Measurements from ENCODE around the gene LINC00305. TPM values are rescaled to one million over a fixed set of nuclear protein-coding genes. Genes with fewer than 3 reads are reported as not detected.

Gene LINC00305
- total and polyA plus RNA-seq, 12 donors = not detected

DNA sequence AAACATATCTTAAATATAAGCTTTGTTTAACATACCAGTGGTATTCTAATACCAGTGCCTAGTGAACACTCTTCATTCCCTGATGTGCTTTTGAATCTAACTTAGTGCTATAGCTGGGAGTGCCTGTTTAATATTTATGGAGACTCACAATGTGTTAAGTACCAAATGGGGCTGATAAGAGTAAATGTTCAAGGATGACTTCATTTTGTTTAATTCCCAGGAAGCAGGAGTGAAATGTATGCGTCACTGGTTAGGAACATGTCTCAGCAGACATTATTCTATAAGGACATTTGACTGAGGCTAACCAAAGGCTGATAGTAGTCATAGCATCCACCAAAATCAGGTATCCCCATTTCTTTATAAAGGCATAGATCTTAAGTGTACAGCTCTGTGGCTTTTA, 31.7 kb upstream of the LINC00305 start:
- Histone ChIP-seq H3K27ac (no peak overlapping the region), H3K4me1 (no peaks in the 10 kb centered on the region), H3K36me3 (no peaks in the 10 kb centered on the region), H3K9me3 (no peaks in the 10 kb centered on the region), H3K4me3 (no peak overlapping the region), H3K27me3 (no peaks in the 10 kb centered on the region)
- no peak for DNase-seq
- no peak for TF ChIP-seq CTCF (IDR thresholded peaks at IDR 0.05)
- WGBS, 2 donors = 59 to 76% methylated on average over 1 of the region's 1 CpG
- no peak for ATAC-seq
- intact Hi-C loops (cut with DNase I) = no loop called here

DNA sequence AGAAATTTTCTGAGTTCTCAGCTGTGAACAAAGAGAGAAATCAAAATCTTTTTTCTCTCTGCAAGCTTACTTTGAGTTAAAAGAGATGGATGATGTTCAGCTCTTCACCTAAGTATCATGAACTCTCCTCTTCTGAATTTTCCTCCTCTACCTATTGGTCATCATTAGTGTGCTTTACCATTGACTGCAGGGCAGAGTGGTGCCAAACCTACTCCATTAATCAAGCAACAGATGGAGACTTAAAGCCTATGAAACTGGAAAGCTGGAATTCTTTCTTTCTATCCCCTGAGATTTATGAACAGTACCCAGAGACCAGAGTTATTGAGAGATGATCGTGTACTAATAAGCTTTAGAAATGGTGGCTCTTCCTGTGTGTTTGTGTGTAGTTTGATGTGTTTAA, 31.3 kb upstream of the LINC00305 start:
- intact Hi-C loops (cut with DNase I) = no loop called here
- H3K4me1 ChIP-seq = no peaks in the 10 kb centered on the region
- no peak for DNase-seq
- no peak for ATAC-seq
- 75 to 76% methylated on average over 1 of the region's 1 CpG for WGBS, 2 donors
- no peaks in the 10 kb centered on the region for H3K36me3 ChIP-seq
- no peak for TF ChIP-seq CTCF (IDR thresholded peaks at IDR 0.05)
- no peak overlapping the region for H3K4me3 ChIP-seq
- no peaks in the 10 kb centered on the region for H3K27me3 ChIP-seq
- no peaks in the 10 kb centered on the region for H3K9me3 ChIP-seq
- no peak overlapping the region for H3K27ac ChIP-seq

DNA sequence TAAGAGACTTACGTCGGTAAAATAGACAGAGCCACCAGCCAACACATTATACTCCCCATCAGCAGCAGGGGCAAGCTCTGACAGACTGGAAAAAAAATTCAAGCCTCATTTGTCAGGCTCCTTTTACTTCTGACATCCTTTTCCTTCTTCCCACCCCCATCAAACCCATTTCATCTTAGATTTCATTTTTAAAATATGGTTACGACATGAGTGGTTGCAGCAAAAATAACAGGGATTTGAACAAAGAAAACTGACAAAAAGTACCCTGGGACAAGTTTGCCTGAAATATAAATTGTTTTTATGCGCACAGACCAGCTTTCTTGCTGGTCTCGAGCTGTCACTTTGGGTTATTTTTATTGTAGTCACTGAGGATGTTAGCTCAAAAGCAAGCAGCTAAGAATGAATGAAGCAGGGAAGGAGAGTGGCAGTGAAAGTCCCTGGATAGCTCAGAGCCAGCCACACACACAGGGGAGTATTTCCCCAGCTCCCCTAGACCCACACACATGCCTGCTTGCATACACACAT, 30.7 kb upstream of the LINC00305 start:
- DNase-seq = no peak
- ATAC-seq = no peak
- H3K4me1 ChIP-seq = no peaks in the 10 kb centered on the region
- H3K36me3 ChIP-seq = no peaks in the 10 kb centered on the region
- WGBS, 2 donors = 88 to 93% methylated on average over 5 of the region's 5 CpGs
- no peak overlapping the region for H3K27ac ChIP-seq
- no peak overlapping the region for H3K4me3 ChIP-seq
- TF ChIP-seq CTCF (IDR thresholded peaks at IDR 0.05) = no peak
- intact Hi-C loops (cut with DNase I) = no loop called here
- H3K9me3 ChIP-seq = no peaks in the 10 kb centered on the region
- no peaks in the 10 kb centered on the region for H3K27me3 ChIP-seq

- Histone ChIP-seq H3K9me3 (no peaks in the 10 kb centered on the region), H3K36me3 (no peaks in the 10 kb centered on the region), H3K4me3 (no peak overlapping the region), H3K4me1 (no peaks in the 10 kb centered on the region), H3K27me3 (no peaks in the 10 kb centered on the region), H3K27ac (no peak overlapping the region)
- no peak for ATAC-seq
- intact Hi-C loops (cut with DNase I) = no loop called here
- WGBS, 2 donors = 84 to 87% methylated on average over 5 of the region's 5 CpGs
- no peak for TF ChIP-seq CTCF (IDR thresholded peaks at IDR 0.05)
- DNase-seq = no peak
Measured at GRCh38 chr18:64178860-64179259, 30.0 kb upstream of the LINC00305 start.
